Glutamatergic neuron (in vitro differentiated cells): ENCODE data around the gene DNAI1. TPM values are rescaled to one million over a fixed set of nuclear protein-coding genes. Genes with fewer than 3 reads are reported as not detected.
A peak's percentile ranks its signal among the peaks of the same experiment; 100 is the strongest.

Experiments
- DNase-seq: peaks from one replicate; pipeline ENCODE4 v3.0.0; 2022
- H3K27ac Mint-ChIP-seq: one replicate; pipeline ENCODE4 v1.8.0; 2020; ENCODE audit warnings: mild to moderate bottlenecking, mixed read lengths, inconsistent platforms; ENCODE audit not compliant: unreplicated experiment
- H3K27me3 Mint-ChIP-seq: one replicate; pipeline ENCODE4 v1.8.0; 2020; ENCODE audit warnings: mild to moderate bottlenecking, moderate library complexity, mixed read lengths, inconsistent platforms; ENCODE audit not compliant: unreplicated experiment
- H3K36me3 Mint-ChIP-seq: one replicate; pipeline ENCODE4 v1.8.0; 2020; ENCODE audit warnings: mild to moderate bottlenecking, mixed read lengths, inconsistent platforms; ENCODE audit not compliant: unreplicated experiment
- H3K4me1 Mint-ChIP-seq: one replicate; pipeline ENCODE4 v1.8.0; 2020; ENCODE audit warnings: mild to moderate bottlenecking, low read depth, mixed read lengths, inconsistent platforms; ENCODE audit not compliant: unreplicated experiment
- H3K4me3 Mint-ChIP-seq: one replicate; pipeline ENCODE4 v1.8.0; 2020; ENCODE audit warnings: mild to moderate bottlenecking, mixed read lengths, inconsistent platforms; ENCODE audit not compliant: unreplicated experiment
- H3K9me3 Mint-ChIP-seq: one replicate; pipeline ENCODE4 v1.8.0; 2020; ENCODE audit warnings: mild to moderate bottlenecking, moderate library complexity, mixed read lengths, inconsistent platforms; ENCODE audit not compliant: unreplicated experiment
- CTCF ChIP-seq: fragments of 200-600 bp; sonication (generic); IDR thresholded peaks from one replicate; pipeline ENCODE4 v1.5.0; 2021; ENCODE audit not compliant: partially characterized antibody, unreplicated experiment
- total RNA-seq: library from RNA; stranded (reverse); fragmentation: NEBNext Ultra II Directional; extraction: Animal tissue kit (Norgen Biotek cat#: 25700); gene quantifications from one replicate; pipeline ENCODE4 v1.2.1, GENCODE V29; 2021; ENCODE audit not compliant: unreplicated experiment

The DNAI1 gene
- total RNA-seq, 1 donor from 2014 or later: 1.2 TPM

- Mint-ChIP-seq H3K4me1 (peaks cover 7% of the 10 kb centered on the region), H3K27ac (no peak overlapping the region), H3K4me3 (no peak overlapping the region), H3K9me3 (peaks cover 5% of the 10 kb centered on the region), H3K36me3 (peaks cover 5% of the 10 kb centered on the region), H3K27me3 (peaks cover 6% of the 10 kb centered on the region)
- no peak for DNase-seq
- TF ChIP-seq CTCF: no peak
Observed at GRCh38 chr9:34520505-34521385, 62.1 kb downstream of the DNAI1 start.

GRCh38 chr9:34521406-34522045 is 62.9 kb downstream of the DNAI1 start:
- no peak for DNase-seq
- no peak for TF ChIP-seq CTCF
- no peak overlapping the region for H3K4me3 Mint-ChIP-seq
- H3K27ac Mint-ChIP-seq: no peak overlapping the region
- H3K4me1 Mint-ChIP-seq: peaks cover 7% of the 10 kb centered on the region
- H3K27me3 Mint-ChIP-seq: peaks cover 6% of the 10 kb centered on the region
- peaks cover 5% of the 10 kb centered on the region for H3K36me3 Mint-ChIP-seq
- H3K9me3 Mint-ChIP-seq: peaks cover 5% of the 10 kb centered on the region

GRCh38 chr9:34522091-34522887 is 63.7 kb downstream of the DNAI1 start:
- Mint-ChIP-seq H3K9me3 (peaks cover 7% of the 10 kb centered on the region), H3K27ac (peak overlapping the region; percentile 83), H3K36me3 (peaks cover 5% of the 10 kb centered on the region), H3K27me3 (peaks cover 6% of the 10 kb centered on the region), H3K4me1 (peaks cover 5% of the 10 kb centered on the region), H3K4me3 (peak overlapping the region; percentile 95)
- DNase-seq: no peak
- TF ChIP-seq CTCF: no peak

GRCh38 chr9:34522971-34523797 is 64.6 kb downstream of the DNAI1 start, which contains the start of gene ENHO:
Gene ENHO (minus strand): TSS chr9:34522990. CDS start chr9:34521695, 1,295 bp downstream.
- TF ChIP-seq CTCF: no peak
- peak; percentile 93 for DNase-seq
- Mint-ChIP-seq H3K36me3 (peaks cover 5% of the 10 kb centered on the region), H3K4me3 (peak within 1 kb of the TSS; percentile 95), H3K4me1 (peaks cover 5% of the 10 kb centered on the region), H3K27ac (peak within 1 kb of the TSS; percentile 83), H3K9me3 (peaks cover 7% of the 10 kb centered on the region), H3K27me3 (peaks cover 6% of the 10 kb centered on the region)
